Suprapubic skin (tissue), 4 donors: Measurements from ENCODE around the gene TCF7L2. TPM values are rescaled to one million over a fixed set of nuclear protein-coding genes. Genes with fewer than 3 reads are reported as not detected.

Experiments used
- DNase-seq, 2 donors: peaks; one replicate each; pipeline ENCODE4 v3.0.0-alpha.2; 2019; ENCODE audit warnings: low spot score in 2 of 2
- H3K27ac ChIP-seq: fragments of 200-600 bp; sonication (generic); one replicate; pipeline ENCODE4 v1.5.1; 2019
- H3K27me3 ChIP-seq: fragments of 200-600 bp; sonication (generic); one replicate; pipeline ENCODE4 v1.5.1; 2019
- H3K36me3 ChIP-seq: fragments of 200-600 bp; sonication (generic); one replicate; pipeline ENCODE4 v1.5.1; 2019
- H3K4me1 ChIP-seq: fragments of 200-600 bp; sonication (generic); one replicate; pipeline ENCODE4 v1.5.1; 2019
- H3K4me3 ChIP-seq: fragments of 200-600 bp; sonication (generic); one replicate; pipeline ENCODE4 v1.5.1; 2019; ENCODE audit warnings: mild to moderate bottlenecking
- H3K9me3 ChIP-seq: fragments of 200-600 bp; sonication (generic); one replicate; pipeline ENCODE4 v1.5.1; 2019
- CTCF ChIP-seq, 2 donors: fragments of 200-600 bp in 1 of 2; fragments of 450-650 bp in 1 of 2; sonication (generic) in 1 of 2; IDR thresholded peaks; one replicate each; pipeline ENCODE4 v1.5.1; 2016 to 2019; ENCODE audit warnings: antibody characterized with exemption in 2 of 2, mild to moderate bottlenecking in 1 of 2, moderate library complexity in 1 of 2
- EP300 ChIP-seq: sonication (generic); formaldehyde crosslinking; IDR thresholded peaks from one replicate; pipeline ENCODE4 v1.6.1; 2017; ENCODE audit warnings: antibody characterized with exemption
- POLR2A ChIP-seq, 2 donors: fragments of 450-650 bp; IDR thresholded peaks; one replicate each; pipeline ENCODE4 v1.6.1; 2017; ENCODE audit warnings: antibody characterized with exemption in 2 of 2, mild to moderate bottlenecking in 2 of 2, moderate library complexity in 2 of 2
- POLR2AphosphoS5 ChIP-seq, 3 donors: sonication (generic); formaldehyde crosslinking; IDR thresholded peaks; one replicate each; pipeline ENCODE4 v1.6.1; 2017; ENCODE audit warnings: antibody characterized with exemption in 3 of 3
- WGBS: methylation state at CpG from one replicate; pipeline ENCODE4 v1.1.5; 2018; 5-methylcytosine and 5-hydroxymethylcytosine counted together
- total RNA-seq, 4 donors: library from RNA; depleted of rRNA; stranded (reverse); fragments of >200 nt; gene quantifications; one replicate each; pipeline ENCODE4 v1.1.0, GENCODE V29; 2016

Gene TCF7L2
- total RNA-seq, 4 donors from 2014 or later: 9.9 to 23.3 (median 15.2) TPM

GRCh38 chr10:113165673-113166072, 215.6 kb downstream of the TCF7L2 start:
- no peak for DNase-seq
- no peaks in the 10 kb centered on the region for H3K9me3 ChIP-seq
- H3K27me3 ChIP-seq: no peaks in the 10 kb centered on the region
- H3K4me1 ChIP-seq: peaks cover 4% of the 10 kb centered on the region
- 93% methylated on average over 20 of the region's 20 CpGs for WGBS
- peaks cover 28% of the 10 kb centered on the region for H3K36me3 ChIP-seq
- H3K27ac ChIP-seq: no peak overlapping the region
- no peak overlapping the region for H3K4me3 ChIP-seq
- TF ChIP-seq POLR2A (IDR thresholded peaks at IDR 0.05) (no peak), POLR2AphosphoS5 (IDR thresholded peaks at IDR 0.05) (no peak), CTCF (IDR thresholded peaks at IDR 0.05) (no peak), EP300 (no peak)

- 81% methylated on average over 5 of the region's 5 CpGs for WGBS
- TF ChIP-seq CTCF (IDR thresholded peaks at IDR 0.05) (no peak), POLR2A (IDR thresholded peaks at IDR 0.05) (no peak), POLR2AphosphoS5 (IDR thresholded peaks at IDR 0.05) (no peak), EP300 (no peak)
- peaks cover 22% of the 10 kb centered on the region for H3K36me3 ChIP-seq
Observed at GRCh38 chr10:113167702-113168101, 217.7 kb downstream of the TCF7L2 start.

GRCh38 chr10:113168584-113168983, 218.5 kb downstream of the TCF7L2 start:
- Histone ChIP-seq H3K36me3 (peaks cover 21% of the 10 kb centered on the region), H3K27me3 (no peaks in the 10 kb centered on the region), H3K4me1 (peaks cover 2% of the 10 kb centered on the region), H3K4me3 (no peak overlapping the region), H3K9me3 (no peaks in the 10 kb centered on the region), H3K27ac (no peak overlapping the region)
- no peak for DNase-seq
- TF ChIP-seq POLR2AphosphoS5 (IDR thresholded peaks at IDR 0.05) (no peak), POLR2A (IDR thresholded peaks at IDR 0.05) (no peak), EP300 (no peak), CTCF (IDR thresholded peaks at IDR 0.05) (no peak)
- WGBS: 78% methylated on average over 6 of the region's 6 CpGs

More at GRCh38 chr10:113167702-113168101, 217.7 kb downstream of the TCF7L2 start:
- H3K4me1 ChIP-seq: peaks cover 4% of the 10 kb centered on the region
- H3K27me3 ChIP-seq: no peaks in the 10 kb centered on the region
- no peak overlapping the region for H3K27ac ChIP-seq
- no peaks in the 10 kb centered on the region for H3K9me3 ChIP-seq
- no peak for DNase-seq
- no peak overlapping the region for H3K4me3 ChIP-seq

- no peaks in the 10 kb centered on the region for H3K4me1 ChIP-seq
Observed at GRCh38 chr10:113169111-113169510, 219.1 kb downstream of the TCF7L2 start.

GRCh38 chr10:113169853-113170460, 219.9 kb downstream of the TCF7L2 start:
- Histone ChIP-seq H3K36me3 (peaks cover 14% of the 10 kb centered on the region), H3K4me1 (no peaks in the 10 kb centered on the region), H3K27ac (no peak overlapping the region), H3K9me3 (no peaks in the 10 kb centered on the region), H3K4me3 (no peak overlapping the region), H3K27me3 (no peaks in the 10 kb centered on the region)
- 82% methylated on average over 14 of the region's 14 CpGs for WGBS
- TF ChIP-seq POLR2AphosphoS5 (IDR thresholded peaks at IDR 0.05): no peak
- no peak for TF ChIP-seq CTCF (IDR thresholded peaks at IDR 0.05)
- TF ChIP-seq EP300: no peak
- TF ChIP-seq POLR2A (IDR thresholded peaks at IDR 0.05): no peak
- no peak for DNase-seq

More at GRCh38 chr10:113169111-113169510, 219.1 kb downstream of the TCF7L2 start:
- TF ChIP-seq CTCF (IDR thresholded peaks at IDR 0.05) (no peak), POLR2AphosphoS5 (IDR thresholded peaks at IDR 0.05) (no peak), POLR2A (IDR thresholded peaks at IDR 0.05) (no peak), EP300 (no peak)
- no peak overlapping the region for H3K4me3 ChIP-seq
- H3K9me3 ChIP-seq: no peaks in the 10 kb centered on the region
- no peaks in the 10 kb centered on the region for H3K27me3 ChIP-seq
- WGBS: 88% methylated on average over 9 of the region's 10 CpGs
- H3K27ac ChIP-seq: no peak overlapping the region
- H3K36me3 ChIP-seq: peaks cover 16% of the 10 kb centered on the region
- no peak for DNase-seq
